22Rv1 (cell line): ENCODE results near the gene INTS1.

Experiments
- CTCF ChIP-seq: fragments of 450-650 bp; IDR thresholded peaks from 2 replicates; pipeline ENCODE4 v1.5.1; 2017; ENCODE audit warnings: mild to moderate bottlenecking
- ZFX ChIP-seq: fragments of 450-650 bp; IDR thresholded peaks from 2 replicates; pipeline ENCODE4 v1.6.1; 2017; ENCODE audit warnings: antibody characterized with exemption, borderline replicate concordance

- TF ChIP-seq CTCF = no peak
- TF ChIP-seq ZFX = no peak
These were observed 26.7 kb upstream of the INTS1 start for GRCh38 chr7:1530946-1531262.
